HG03565 (cell line): ENCODE measurements around the gene NRN1.

Source experiments
- ATAC-seq: cut with Tn5 transposase; IDR thresholded peaks from one replicate; pipeline ENCODE4 v1.9.1; 2021; ENCODE audit warnings: mild to moderate bottlenecking, moderate library complexity; ENCODE audit not compliant: unreplicated experiment

Gene NRN1

DNA sequence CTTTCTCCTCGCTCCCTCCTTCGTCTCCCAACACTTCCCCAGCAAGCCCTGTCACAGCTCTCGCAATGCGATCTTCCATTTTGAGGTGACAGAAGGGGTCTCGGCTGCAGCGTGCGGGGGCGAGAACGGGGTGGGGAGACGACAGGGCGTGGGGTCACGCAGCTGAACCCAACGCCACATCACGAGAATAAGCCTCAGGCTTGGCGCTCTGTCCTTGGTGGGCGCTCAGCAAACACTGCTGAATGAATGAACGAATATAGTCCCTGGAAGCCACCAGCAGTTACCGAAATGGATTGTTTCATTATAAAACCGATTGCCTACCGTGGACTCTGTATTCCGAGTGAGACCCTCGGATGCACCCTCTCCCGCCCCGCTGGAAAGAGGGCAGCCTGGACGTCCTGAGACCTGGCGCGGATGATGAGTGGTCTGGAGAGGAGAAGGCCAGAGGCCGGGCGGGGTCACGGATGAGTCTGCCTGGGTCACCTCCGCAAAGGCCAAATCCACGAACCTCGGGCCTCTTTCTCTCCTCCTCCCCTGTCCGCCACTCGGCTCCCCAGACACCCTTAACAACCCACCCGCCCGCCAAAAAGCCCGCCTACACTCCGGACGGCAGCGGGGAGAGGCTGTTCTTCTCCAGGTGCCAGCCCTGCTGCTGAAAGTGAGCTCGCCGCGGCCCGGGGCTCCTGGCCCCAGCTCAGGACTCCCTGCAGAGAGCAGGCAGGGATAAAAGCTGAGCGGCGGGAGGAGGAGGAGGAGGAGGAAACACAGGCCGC, 3.7 kb downstream of the NRN1 start:
- no peak for ATAC-seq

DNA sequence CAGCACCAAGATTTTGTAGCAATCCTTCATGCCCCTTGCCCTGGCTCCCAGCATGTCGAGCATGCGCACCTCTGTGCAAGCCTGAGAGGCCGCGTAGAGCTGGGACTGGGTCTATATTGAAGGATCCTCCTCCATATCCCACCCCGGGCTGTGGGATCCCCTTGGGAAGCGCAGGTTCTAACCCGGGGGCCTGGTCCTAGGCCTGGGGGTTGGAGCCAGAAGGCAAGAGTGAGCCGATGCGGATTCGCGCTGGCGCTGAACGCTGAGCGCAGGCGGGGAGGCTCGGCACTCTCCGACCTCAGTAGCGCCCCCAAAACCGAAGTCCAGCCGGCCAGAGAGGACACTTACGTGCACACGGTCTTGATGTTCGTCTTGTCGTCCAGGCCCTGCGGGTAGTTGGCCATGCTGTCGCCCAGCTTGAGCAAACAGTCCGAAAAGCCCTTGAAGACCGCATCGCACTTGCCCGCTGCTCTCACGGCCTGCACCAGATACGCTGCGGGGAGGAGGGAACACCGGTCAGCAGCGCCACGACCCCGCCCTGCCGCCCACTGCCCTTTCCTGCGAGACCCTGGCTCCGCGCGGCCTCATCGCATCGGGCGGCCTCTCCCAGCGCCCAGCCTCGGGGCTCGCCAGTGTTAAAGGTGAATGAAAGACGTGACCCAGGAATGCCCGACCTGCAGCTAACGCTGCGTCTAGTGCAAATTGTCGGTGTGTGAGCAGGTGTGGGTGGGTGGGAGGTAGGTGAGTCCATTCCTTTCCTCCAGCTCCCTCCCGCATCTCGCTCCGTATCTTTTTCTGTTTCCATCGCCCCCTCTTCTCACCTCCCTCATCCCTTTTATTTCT, 4.5 kb downstream of the NRN1 start:
- no peak for ATAC-seq

DNA sequence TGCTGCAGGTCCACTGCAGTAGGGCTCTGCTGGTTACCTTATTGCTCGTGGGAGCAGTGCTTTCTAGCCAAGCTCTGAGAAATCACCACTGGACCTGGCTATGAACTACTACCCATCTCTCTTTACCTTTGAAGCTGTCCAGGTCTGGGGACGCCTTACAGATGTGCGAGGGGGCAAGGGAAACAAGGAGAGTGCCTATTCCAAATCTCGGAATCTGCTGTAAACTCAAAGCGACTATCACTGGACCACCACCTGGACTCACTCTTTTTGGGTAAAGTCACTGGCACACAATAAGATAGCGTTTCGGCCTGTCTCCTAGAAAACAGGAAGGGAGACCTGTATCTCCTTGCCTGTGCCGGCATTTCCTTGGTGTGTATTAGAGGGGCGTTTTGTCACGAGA, 5.3 kb downstream of the NRN1 start:
- ATAC-seq, result no peak

DNA sequence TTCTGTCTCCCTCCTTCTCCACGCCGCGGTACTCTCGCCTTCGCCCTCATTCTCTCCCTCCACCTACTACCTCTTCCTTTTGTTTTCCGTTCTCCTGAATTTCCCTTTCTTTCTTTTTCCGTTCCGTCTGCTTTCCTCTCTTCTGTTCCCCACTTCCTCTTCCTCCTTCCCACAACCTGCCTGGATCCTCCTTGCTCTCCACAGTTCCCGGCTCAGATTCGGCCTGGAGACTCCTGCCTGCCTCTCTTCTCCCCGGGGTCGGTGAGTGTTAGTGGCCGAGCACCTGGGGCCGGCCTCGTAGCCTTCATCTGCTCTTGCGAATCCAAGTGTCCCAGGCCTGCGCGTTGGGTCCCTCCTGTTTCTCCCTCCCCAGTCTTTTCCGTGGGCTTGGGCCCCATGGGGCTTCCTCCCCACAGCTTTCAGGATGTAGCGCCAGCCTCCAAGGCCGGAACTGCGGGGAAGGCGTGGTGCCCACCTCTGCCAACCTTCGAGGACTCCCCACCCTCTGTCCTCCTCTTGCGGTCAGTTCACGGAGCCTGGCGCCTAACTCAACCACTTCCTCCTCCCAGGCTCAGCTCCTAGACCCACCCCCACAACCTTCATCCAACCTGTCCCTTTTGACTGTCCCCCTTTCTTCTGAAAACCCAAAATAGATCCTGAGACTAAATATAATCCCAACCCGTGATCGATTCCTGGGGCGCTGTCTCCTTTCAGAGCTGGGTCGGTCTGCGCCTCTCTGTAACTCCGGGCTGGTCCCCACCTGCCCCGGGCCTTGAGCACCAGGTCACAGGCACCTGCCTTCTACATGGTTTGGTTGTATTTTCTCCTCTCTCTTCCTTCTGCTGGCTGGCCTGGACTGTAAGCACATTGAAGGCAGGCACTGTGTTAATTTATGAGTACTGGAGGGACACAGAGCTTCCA, 6.8 kb downstream of the NRN1 start:
- no peak for ATAC-seq

DNA sequence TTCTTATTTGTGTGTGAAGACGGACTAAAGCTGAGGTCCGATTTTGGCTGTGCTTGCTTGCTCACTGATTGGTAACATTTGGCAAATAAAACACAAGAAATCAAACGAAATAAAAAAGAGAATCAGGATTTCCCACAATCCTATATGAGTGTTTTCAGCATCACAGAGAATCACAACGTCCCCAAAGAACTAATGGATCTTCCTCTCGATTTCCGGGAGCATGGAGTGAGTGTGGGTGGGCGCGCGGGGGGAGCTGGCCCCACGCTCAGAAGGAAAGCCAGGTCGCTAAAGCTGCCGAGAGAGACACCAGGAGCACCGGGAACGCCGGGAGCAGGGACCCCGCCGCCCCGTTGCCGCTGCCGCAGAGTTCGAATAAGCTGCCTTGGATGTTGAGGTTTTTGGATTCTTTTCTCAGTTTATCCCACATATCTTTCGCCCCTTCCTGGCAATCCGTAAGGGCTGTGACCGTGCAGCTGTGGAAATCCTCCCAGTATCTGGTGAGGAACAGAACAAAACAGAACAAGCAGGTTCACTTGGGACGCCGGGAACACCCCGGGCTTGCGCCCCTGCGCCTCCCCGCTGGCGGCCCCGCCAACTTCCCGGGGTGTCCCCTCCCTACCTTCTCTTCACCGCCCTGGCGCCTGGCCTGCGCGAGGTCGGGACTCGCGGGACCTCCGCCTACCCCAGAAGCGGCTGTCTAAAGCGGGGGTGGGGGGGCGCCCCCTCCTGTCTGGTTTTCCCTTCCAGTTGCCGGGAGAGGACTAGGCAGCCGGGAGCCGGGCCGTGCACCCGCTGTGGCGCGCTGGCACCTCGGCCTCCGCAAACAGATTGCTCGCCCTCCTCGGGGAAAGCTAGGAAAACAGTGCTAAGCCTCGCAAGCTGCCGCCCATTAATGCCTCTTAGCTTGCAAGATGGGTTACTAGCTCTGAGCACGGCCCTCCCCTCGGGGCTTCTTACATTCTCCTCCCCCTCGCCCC, 7.7 kb downstream of the NRN1 start:
- no peak for ATAC-seq

DNA sequence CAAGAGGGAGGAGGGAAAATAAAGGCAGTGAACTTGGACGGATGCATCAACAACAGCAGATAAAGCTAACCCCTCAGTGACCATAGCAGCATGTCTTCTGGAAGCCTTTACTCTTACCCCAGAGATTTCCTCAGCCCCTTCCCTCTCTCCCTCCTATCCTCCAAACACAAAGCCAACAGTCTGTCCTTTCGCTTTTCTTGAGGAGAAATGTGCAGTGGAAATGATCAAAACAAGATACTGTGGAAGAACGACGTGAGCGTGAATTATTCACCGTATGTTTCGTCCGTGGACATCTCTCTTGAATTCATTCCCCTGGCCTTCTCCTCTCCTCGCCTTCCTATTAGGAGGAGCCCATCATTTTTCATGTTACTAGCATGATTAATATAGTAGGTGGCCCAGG, 8.5 kb downstream of the NRN1 start:
- no peak for ATAC-seq

DNA sequence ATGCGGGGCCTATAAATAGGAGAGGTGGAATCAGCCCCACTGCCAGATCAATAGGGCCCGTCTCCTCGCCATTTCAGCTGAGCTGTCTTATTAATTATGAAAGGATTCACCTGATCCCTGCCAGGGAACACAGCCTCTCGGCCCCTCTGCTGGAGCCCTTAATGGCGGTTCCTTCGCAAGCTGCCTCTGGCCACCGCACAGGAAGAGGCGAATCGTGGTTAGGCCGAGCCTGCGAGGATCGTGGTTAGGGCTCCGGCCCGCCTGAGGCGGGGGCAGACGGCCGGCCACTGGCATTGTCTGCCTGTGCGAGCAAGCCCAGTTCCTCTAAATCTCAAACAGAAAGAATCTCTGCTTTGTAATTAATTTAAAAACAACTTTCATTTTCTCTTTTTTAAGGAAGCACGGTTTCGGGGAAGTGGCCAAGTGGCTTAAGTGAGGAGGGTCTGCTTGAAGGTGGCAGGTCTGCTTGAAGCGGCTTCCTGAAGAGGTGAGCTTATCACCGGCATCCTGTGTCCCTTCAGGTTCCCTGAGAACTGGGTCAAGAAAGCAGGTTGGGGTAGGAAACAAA, 9.2 kb downstream of the NRN1 start:
- no peak for ATAC-seq

DNA sequence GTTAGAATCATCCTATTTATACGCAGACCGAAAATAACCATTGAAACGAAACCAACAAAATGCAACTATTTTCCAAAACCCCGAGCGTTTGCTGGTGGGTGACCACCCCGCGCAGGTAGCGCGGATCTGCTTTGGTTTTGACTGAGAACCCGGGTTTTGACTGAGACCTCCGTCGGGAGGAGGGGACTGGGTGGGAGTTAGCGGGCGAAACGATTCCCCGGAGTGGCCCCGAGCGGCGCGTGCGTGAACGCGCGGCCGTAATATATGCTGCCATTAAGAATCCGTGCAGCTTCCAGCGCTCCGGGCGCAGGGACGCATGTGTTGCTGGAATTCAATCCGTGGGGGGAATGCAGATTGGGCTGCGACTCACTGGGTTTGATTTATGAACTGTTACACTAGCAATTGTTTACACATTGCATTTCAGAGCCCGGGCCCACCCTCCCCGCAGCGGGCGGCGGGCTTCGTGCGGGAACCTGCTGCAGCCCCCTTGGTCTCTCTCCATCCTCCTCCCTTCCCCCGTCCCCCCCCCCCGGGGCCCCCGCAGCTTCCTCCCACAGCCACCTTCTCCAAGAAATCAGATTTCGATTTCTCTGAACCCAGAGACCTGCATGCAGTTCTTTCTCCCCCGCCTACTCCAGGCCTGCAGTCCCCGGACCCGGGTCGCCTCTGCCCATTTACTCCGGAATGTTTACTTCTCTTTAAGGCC, 9.9 kb downstream of the NRN1 start:
- ATAC-seq, result no peak

DNA sequence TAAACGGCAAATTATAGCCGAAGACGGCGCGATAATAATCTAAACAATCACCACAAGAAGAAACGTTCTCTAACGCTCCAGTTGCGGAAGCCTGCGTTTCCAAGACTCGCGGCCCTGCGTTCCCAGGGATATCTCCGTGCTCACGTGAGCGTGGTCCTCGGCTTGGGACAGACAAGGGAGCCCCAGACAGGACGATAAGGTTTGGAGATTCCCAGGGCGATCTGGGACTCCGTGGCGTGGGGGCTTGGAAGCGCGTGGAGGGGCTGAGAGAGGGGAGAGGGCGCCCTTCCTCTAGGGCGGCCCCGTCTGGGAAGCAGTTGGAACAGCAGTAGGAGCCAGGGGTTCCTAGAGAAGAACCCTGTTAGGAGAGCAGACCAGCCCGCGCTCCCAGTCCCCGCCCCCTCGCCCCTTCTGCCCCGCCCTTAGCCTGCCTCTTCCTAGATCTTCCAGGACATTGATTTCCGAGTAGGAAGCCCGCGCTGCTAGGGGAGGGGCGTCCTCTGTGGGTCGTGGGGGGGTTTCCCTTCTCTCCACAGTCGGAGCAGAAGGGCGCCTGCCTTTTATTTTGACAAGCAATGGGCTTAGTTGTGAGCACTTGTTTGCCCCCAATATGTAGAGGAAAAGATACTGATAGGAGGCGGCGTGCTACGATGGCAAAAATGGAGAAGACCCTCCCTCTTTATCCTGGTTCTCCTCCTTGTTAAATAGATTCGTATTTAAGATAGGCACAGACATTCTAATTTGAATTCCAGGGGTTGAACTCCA, 10.6 kb downstream of the NRN1 start:
- no peak for ATAC-seq

DNA sequence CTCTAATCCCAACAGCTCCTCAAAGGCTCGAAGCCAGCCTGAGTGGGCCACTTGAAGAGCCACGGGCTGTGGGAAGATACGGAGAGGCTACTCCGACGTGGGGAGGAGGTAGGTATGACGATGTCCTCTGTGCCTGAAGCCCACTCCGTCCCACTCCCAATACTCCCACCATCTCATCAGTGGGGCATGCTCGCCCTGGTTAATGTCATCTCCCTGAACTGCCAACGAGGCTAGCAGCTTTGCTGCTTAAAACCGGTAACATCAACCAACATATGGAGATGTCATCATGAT, 11.1 kb downstream of the NRN1 start:
- no peak for ATAC-seq

DNA sequence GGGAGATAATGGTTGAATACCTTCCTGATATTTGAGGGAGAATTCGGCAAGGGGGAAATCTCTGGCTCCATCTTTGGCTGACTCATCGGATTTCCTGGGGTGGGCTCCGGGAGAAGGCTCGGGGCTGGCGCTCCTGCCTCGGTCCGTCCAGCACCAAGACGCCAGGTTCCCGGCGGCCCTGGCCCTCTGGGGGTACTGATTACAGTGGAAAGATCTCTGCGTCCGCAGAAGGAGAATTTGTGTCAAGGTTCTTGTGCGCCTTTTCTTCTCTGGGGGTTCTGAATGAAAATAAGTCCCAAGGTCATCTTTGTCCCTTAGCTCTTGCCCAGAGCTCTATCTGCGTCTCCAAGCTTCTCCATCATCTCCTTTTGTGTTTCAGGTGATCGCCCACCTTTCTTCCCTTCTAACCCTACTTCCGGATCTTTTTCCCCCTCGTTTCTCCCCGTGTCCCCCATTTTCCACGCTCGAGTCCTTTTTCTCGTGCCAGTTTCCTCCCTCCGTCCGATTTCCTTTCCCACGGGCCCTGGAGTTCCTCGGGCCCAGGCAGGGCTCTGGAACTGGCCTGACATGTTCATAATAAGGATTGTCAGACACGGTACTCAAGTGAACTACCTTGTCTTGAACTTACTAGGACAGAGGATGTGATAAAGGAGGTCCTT, 11.6 kb downstream of the NRN1 start:
- ATAC-seq, result no peak

DNA sequence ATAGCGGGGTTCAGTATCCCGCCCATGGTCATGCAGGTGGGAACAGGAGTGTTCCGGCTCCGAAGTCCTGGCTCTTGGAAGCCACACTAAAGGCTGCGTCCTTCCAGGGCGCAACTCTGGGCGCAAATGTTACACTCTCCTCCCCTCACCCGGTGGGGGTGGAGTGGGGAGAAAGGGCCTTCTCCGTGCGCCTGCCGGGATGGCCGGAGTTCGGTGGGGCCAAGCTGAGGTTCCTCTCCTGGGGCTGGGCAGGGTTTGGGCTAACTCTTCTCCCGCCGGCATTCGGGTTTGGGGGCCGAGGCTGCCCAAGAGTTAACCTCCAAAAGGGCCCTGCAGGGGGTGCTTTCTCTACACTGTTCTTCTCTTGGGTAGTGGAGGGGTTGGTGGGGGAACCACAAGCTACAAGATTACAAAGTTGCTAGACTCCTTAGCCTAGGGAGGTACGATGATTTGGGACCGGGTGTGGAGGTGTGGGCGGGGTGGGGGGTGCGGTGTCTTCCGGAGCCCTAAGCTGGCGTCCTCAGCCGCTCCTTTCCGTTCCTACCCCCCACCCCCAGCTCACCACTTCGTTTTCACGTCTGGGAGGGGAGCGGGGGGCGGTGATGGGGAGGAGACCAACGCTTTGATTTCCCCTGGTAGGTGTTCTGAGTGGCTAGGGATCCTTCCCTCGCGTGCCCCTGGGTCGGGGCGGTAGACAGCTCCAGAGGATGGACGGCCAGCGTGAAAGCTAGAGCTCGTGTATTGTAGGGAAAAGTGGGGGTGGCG, 12.3 kb downstream of the NRN1 start:
- ATAC-seq, result no peak

DNA sequence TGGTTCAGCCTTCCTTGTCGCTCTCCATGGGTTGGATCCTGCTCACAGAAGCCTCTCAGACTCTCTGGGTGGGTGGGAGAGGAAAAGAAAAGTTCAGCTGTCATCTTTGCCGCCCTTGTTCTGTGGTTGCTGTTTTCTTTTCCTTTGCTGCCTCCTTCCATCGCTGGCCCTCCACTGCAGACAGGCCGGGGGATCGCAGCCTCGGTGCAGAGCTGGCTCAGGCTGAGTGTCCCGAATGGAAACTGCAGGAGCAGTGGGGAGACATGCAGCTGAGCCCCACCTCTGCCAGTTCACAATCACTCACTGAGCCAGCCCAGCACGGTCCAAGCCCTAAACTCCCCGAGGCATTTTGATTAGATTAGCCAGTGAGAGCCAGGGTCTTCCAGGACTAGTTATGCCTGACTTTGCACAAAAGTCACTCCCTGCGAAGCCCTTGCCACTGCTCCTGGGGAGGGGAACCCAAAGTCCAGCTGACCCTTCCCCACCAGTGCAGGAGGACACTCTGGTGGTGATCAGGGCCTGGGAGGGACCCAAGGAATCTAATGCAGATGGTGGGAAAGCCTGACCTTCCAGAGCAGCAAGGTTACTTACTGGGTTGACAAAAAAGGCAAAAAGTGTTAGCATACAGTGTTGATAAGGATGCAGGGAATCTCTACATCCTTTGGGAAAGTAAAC, 14.0 kb downstream of the NRN1 start:
- no peak for ATAC-seq

DNA sequence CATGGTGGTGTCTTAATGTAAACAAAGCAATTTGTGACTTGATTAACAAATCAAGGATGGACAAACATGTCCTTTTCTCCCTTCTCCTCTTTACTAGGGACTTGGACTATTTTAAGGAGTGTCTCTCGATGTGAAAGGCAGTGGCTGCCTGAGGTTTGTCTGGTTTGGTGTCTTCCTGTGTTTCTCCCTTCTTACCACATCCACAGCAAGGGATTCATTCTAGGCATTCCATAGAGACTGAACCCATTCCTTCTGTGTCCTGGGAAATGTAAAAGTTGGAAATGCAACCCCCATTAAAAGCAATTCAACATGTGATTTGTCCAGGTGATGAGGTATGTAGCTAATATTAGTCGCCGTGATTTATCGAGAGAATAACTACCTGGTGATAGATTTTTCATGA, 15.9 kb downstream of the NRN1 start:
- ATAC-seq, result no peak

DNA sequence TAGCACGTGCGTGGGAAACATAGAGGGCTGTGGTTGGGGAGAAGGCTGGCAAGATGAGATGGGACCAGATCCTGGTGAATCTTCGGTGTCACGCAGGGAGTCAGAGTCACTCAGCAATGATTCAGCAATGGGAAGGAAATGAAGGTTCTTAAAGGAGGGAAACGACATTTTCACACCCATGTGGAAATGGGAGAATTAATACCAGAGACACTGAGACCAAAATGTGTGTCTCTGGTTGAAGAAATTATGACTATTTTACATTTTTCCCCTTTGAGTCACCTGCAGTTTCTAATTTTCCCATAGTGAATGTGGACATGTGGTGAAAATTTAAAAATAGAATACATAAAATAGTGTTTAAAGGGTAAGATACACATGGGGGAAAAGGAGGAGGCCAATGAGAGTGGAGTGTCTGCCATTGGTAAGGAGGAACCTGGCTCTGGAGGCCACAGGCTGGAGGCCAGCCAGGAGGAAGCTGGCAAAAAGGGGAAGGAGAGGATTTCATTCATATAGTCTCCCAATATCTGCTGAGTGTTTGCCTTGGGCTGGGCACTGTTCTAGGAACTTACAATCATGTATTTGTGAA, 17.5 kb downstream of the NRN1 start:
- ATAC-seq, result no peak

DNA sequence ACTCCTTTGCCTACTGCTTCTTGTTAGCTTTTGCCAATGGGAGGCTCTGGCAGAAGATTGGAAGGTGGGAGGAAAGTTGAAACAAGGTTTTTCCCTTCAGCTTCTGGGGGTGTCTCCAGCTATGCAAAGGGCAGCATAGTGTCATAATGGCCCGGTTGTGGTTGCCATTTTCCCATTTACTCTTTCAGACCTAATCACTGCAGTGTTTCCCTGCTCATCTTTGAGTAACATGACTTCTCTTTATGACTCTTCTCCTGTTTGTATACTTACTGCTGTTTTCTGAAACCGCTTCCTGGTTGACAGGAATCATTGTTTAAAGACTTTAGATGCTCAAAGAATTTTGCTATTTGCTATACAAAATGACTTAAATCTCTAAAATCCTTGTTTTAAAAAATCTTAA, 19.9 kb downstream of the NRN1 start:
- no peak for ATAC-seq
